Kidney (tissue), 14 donors: ENCODE measurements around the gene TRAIP. TPM values are rescaled to one million over a fixed set of nuclear protein-coding genes. Genes with fewer than 3 reads are reported as not detected.

ENCODE experiments used
- DNase-seq, 5 donors: peaks; one replicate each; pipeline ENCODE4 v3.0.0-alpha.2; 2013 to 2020
- FAIRE-seq: peaks from 2 replicates; lab custom pipeline; 2012; peaks lifted over from hg19 to GRCh38; lab: Jason Lieb, UNC
- H3K27ac ChIP-seq, 2 donors: one replicate each; pipeline ENCODE4 v1.7.0; 2013; ENCODE audit warnings: low read depth in 2 of 2, low read length in 2 of 2, inconsistent platforms in 1 of 2
- H3K27me3 ChIP-seq: one replicate; pipeline ENCODE4 v1.7.1; 2013; ENCODE audit warnings: low read length, inconsistent platforms; ENCODE audit not compliant: control insufficient read depth, insufficient read depth
- H3K36me3 ChIP-seq, 3 donors: one replicate each; pipeline versions ENCODE4 v1.7.0 to v1.7.1; 2013; ENCODE audit warnings: low read length in 3 of 3, control low read depth in 1 of 3, inconsistent platforms in 1 of 3; ENCODE audit not compliant: insufficient read depth in 3 of 3, control insufficient read depth in 2 of 3
- H3K4me1 ChIP-seq, 3 donors: one replicate each; pipeline versions ENCODE4 v1.7.0 to v1.7.1; 2013; ENCODE audit warnings: low read length in 3 of 3, inconsistent platforms in 1 of 3, low read depth in 1 of 3; ENCODE audit not compliant: control insufficient read depth in 2 of 3, insufficient read depth in 2 of 3
- H3K4me3 ChIP-seq, 3 donors: one replicate each; pipeline versions ENCODE4 v1.7.0 to v1.8.1; 2013; ENCODE audit warnings: low read length in 3 of 3, control low read depth in 1 of 3, inconsistent platforms in 1 of 3
- H3K9ac ChIP-seq, 3 donors: one replicate each; pipeline versions ENCODE4 v1.7.0 to v1.7.1; 2013; ENCODE audit warnings: low read length in 3 of 3, control low read depth in 1 of 3, inconsistent platforms in 1 of 3
- H3K9me3 ChIP-seq, 3 donors: one replicate each; pipeline versions ENCODE4 v1.7.0 to v1.7.1; 2013; ENCODE audit warnings: low read length in 3 of 3, control low read depth in 1 of 3, inconsistent platforms in 1 of 3; ENCODE audit not compliant: control insufficient read depth in 2 of 3, insufficient read depth in 1 of 3
- intact Hi-C: fragments of 100-400 bp; cut with DNase I; formaldehyde crosslinking; loops from one replicate; pipeline ENCODE4 v1.11.1; 2022
- polyA plus RNA-seq: library from polyadenylated mRNA; stranded (reverse); fragments of 350-450 nt; fragmentation: Illumina TruSeq; extraction: RNeasy Lipid Tissue Mini Kit (QIAGEN cat#74804); gene quantifications from one replicate; pipeline ENCODE4 v1.2.3, GENCODE V29; 2014; ENCODE audit warnings: low read depth, low replicate concordance; ENCODE audit not compliant: insufficient read depth
- total RNA-seq: library from RNA; stranded (reverse); fragmentation: NEBNext Ultra II Directional; extraction: Animal tissue kit (Norgen Biotek cat#: 25700); gene quantifications from one replicate; pipeline ENCODE4 v1.2.1, GENCODE V29; 2021
- TF ChIP-seq, protein P1 (sequence below): IDR thresholded peaks from 3 replicates; pipeline ENCODE4 v1.5.1; 2012; ENCODE audit warnings: mild to moderate bottlenecking, moderate library complexity, borderline replicate concordance; ENCODE audit not compliant: insufficient read depth; ENCODE audit errors: extremely low read depth
- donor health status: control.
- donor health status: control.
- donor health status: control.
- donor health status: control.
- donor health status: control.
- donor health status: DM: yes; HTN: yes; CAD: no.
- donor health status: Normal renal cell carcinoma (clear cell type).

TRAIP gene
- total and polyA plus RNA-seq, 2 donors from 2014 or later = 0.71 to 1.9 TPM

DNA sequence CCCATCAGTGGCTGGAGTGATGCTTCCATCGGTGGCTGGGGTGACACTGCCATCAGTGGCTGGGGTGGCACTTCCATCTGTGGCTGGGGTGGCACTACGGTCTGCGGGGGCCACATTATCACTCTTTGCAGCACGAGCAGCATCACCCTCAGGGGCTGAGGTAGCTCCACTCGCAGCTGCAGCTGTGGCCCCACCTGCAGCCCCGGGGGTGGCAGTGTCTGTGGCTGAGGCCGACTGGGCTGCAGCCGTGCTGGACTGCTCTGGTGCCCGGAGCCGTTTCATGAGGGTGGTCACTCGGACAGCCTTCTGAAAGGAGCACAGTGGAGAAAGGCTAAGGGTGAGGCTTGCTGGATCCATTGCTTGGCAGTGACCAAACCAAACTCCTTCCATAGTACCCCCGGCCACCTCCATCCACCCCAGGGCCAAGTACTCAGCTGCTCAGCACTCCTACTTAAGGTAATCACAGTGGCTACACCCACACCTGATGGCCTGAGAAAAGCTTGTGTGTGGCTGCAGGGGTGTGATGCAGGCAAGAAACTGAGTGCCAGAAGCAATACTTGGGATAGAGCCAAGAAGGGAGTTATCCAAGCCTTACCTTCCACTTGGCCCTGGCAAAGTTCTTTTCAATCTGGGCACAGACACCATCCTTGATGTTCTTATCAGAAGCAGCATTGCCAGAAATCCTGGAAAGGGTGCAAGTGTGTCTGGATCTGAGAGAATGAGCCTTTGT, 3.4 kb upstream of the TRAIP start:
- intact Hi-C loops = no loop called here
- Histone ChIP-seq H3K36me3 (no peaks in the 10 kb centered on the region), H3K9me3 (no peaks in the 10 kb centered on the region), H3K27ac (no peak overlapping the region), H3K9ac (no peak overlapping the region), H3K4me1 (peaks cover 0 to 7% (median 0%) of the 10 kb centered on the region in 3 donors), H3K27me3 (no peaks in the 10 kb centered on the region), H3K4me3 (no peak overlapping the region)
- TF ChIP-seq, protein P1, sequence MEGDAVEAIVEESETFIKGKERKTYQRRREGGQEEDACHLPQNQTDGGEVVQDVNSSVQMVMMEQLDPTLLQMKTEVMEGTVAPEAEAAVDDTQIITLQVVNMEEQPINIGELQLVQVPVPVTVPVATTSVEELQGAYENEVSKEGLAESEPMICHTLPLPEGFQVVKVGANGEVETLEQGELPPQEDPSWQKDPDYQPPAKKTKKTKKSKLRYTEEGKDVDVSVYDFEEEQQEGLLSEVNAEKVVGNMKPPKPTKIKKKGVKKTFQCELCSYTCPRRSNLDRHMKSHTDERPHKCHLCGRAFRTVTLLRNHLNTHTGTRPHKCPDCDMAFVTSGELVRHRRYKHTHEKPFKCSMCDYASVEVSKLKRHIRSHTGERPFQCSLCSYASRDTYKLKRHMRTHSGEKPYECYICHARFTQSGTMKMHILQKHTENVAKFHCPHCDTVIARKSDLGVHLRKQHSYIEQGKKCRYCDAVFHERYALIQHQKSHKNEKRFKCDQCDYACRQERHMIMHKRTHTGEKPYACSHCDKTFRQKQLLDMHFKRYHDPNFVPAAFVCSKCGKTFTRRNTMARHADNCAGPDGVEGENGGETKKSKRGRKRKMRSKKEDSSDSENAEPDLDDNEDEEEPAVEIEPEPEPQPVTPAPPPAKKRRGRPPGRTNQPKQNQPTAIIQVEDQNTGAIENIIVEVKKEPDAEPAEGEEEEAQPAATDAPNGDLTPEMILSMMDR = no peak
- no peak for DNase-seq
- no peak for FAIRE-seq

DNA sequence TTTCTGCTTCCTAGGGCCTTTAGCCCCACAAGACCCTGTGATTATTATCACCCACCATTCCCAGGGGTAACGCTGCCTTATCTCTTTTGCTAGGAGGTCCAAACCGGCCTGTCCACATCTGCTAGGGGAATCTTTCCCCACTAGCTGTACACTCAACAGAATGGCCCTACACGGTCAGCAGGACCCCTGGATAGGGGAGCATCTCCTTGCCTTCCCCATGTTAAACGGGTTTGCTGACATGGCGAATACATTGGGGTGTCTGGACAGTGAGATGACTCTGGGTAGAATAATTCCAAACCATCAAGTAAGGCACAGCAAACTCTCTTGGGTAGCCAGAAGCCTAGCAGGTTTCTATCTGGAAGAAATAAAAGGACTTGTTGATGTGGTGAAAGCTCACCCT, 702 bp downstream of the TRAIP start:
- no peaks in the 10 kb centered on the region for H3K9me3 ChIP-seq
- H3K9ac ChIP-seq = no peak overlapping the region
- FAIRE-seq (no peak), DNase-seq (no peak)
- TF ChIP-seq, protein P1 = no peak
- H3K4me3 ChIP-seq = peak overlapping the region in 2 of 3 donors; percentile 63 to 79
- H3K36me3 ChIP-seq = no peaks in the 10 kb centered on the region
- H3K4me1 ChIP-seq = peaks cover 0 to 7% (median 0%) of the 10 kb centered on the region in 3 donors
- intact Hi-C loops = no loop called here
- no peak overlapping the region for H3K27ac ChIP-seq
- no peaks in the 10 kb centered on the region for H3K27me3 ChIP-seq

DNA sequence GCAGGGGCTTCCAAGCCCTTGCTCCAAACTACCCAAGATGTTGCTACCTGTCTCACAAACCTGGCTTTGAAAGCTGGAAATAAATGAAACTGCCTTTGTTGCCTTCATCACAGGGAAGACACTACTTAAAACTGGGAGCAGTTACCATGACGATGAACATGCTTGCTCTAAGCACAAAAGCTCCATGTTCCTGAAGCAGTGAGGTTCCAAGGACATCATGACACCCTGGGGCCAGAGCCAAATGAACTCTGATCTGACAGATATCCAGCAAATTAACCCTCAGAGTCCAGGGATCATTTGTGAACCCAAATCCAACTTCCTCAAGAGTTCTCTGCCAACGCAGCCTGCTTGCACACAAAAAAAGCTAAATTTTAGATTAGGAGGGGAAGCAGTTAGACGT, 10.7 kb downstream of the TRAIP start:
- peaks cover 0 to 12% (median 0%) of the 10 kb centered on the region in 3 donors for H3K4me1 ChIP-seq
- H3K9me3 ChIP-seq = no peaks in the 10 kb centered on the region
- no peaks in the 10 kb centered on the region for H3K36me3 ChIP-seq
- peak overlapping the region in 1 of 2 donors; percentile 3 for H3K27ac ChIP-seq
- no peak for FAIRE-seq
- H3K9ac ChIP-seq = no peak overlapping the region
- H3K27me3 ChIP-seq = no peaks in the 10 kb centered on the region
- DNase-seq = no peak
- TF ChIP-seq, protein P1 = no peak
- no peak overlapping the region for H3K4me3 ChIP-seq
- intact Hi-C loops = no loop called here
